Skeletal muscle tissue (tissue), 4 donors: ENCODE data around the gene COL8A2. TPM values are rescaled to one million over a fixed set of nuclear protein-coding genes. Genes with fewer than 3 reads are reported as not detected.
"Not testable (repeated sequence)": the region's sequence is repeated elsewhere in the genome, so short reads cannot be mapped to it uniquely, and the experiment has no call there.

Experiments
- H3K27ac ChIP-seq: one replicate; pipeline ENCODE4 v1.7.0; 2013; ENCODE audit warnings: mild to moderate bottlenecking, low read depth, low read length, inconsistent platforms
- H3K27me3 ChIP-seq, 3 donors: one replicate each; pipeline ENCODE4 v1.7.0; 2013; ENCODE audit warnings: low read length in 3 of 3; ENCODE audit not compliant: control insufficient read depth in 3 of 3, insufficient read depth in 3 of 3
- H3K36me3 ChIP-seq, 3 donors: one replicate each; pipeline ENCODE4 v1.7.0; 2013; ENCODE audit warnings: low read length in 3 of 3; ENCODE audit not compliant: control insufficient read depth in 3 of 3, insufficient read depth in 3 of 3
- H3K4me1 ChIP-seq, 3 donors: one replicate each; pipeline ENCODE4 v1.7.0; 2013; ENCODE audit warnings: low read length in 3 of 3, mild to moderate bottlenecking in 3 of 3; ENCODE audit not compliant: control insufficient read depth in 3 of 3, insufficient read depth in 3 of 3
- H3K4me3 ChIP-seq, 3 donors: one replicate each; pipeline ENCODE4 v1.7.0; 2013; ENCODE audit warnings: low read length in 3 of 3
- H3K9ac ChIP-seq, 3 donors: one replicate each; pipeline ENCODE4 v1.7.0; 2013; ENCODE audit warnings: low read length in 3 of 3, mild to moderate bottlenecking in 3 of 3, moderate library complexity in 2 of 3, low read depth in 1 of 3
- H3K9me3 ChIP-seq, 3 donors: one replicate each; pipeline ENCODE4 v1.7.0; 2013; ENCODE audit warnings: low read length in 3 of 3; ENCODE audit not compliant: control insufficient read depth in 3 of 3
- total RNA-seq: library from RNA; depleted of rRNA; stranded (reverse); fragments of >200 nt; gene quantifications from one replicate; pipeline ENCODE4 v1.2.3, GENCODE V29; 2014
- donor health status: Osteomylitis.

The COL8A2 gene
- total RNA-seq, 1 donor from 2014 or later = 11.0 TPM

GRCh38 chr1:36165145-36165544 lies 40.1 kb upstream of the COL8A2 start:
- Histone ChIP-seq H3K4me3 (no peak overlapping the region), H3K9me3 (no peaks in the 10 kb centered on the region), H3K27ac (no peak overlapping the region), H3K9ac (no peak overlapping the region), H3K4me1 (peaks cover 65 to 78% (median 70%) of the 10 kb centered on the region in 3 donors), H3K27me3 (no peaks in the 10 kb centered on the region), H3K36me3 (peaks cover 0 to 4% (median 0%) of the 10 kb centered on the region in 3 donors)

DNA sequence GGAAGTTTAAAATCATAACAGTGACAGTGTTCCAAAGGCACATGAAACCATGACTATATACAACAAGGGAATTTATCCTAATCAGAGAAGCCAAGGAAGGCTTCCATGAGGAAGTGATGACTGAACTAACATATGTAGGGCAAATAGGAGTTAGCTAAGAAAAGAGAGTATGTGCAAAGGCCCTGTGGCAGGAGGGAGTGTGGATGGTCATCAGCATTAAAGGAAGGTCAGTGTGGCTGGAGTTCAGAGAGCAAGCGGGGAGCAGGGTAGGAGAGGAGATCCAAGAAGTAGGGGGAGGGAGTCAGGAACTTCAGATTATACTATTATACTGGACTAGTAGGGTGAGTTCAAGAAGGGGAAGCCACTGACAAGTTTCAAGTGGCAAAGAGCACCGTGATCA lies 39.3 kb upstream of the COL8A2 start:
- Histone ChIP-seq H3K4me1 (peaks cover 65 to 79% (median 69%) of the 10 kb centered on the region in 3 donors), H3K9ac (no peak overlapping the region), H3K4me3 (no peak overlapping the region), H3K9me3 (no peaks in the 10 kb centered on the region), H3K27ac (no peak overlapping the region), H3K36me3 (peaks cover 3 to 5% (median 3%) of the 10 kb centered on the region in 3 donors), H3K27me3 (no peaks in the 10 kb centered on the region)

- Histone ChIP-seq H3K36me3 (peaks cover 4 to 5% (median 4%) of the 10 kb centered on the region in 3 donors), H3K27ac (no peak overlapping the region), H3K4me3 (no peak overlapping the region), H3K4me1 (peaks cover 67 to 80% (median 69%) of the 10 kb centered on the region in 3 donors), H3K9ac (peak overlapping the region in 1 of 3 donors; percentile 18), H3K27me3 (no peaks in the 10 kb centered on the region), H3K9me3 (no peaks in the 10 kb centered on the region)
These were observed 38.4 kb upstream of the COL8A2 start for GRCh38 chr1:36163426-36163825.

GRCh38 chr1:36162680-36163239 lies 37.7 kb upstream of the COL8A2 start:
- Histone ChIP-seq H3K9ac (peak overlapping the region; percentile 18 to 85 (median 80)), H3K9me3 (no peaks in the 10 kb centered on the region), H3K27ac (peak overlapping the region; percentile 83), H3K36me3 (peaks cover 4 to 5% (median 4%) of the 10 kb centered on the region in 3 donors), H3K4me3 (no peak overlapping the region), H3K4me1 (peaks cover 68 to 80% (median 70%) of the 10 kb centered on the region in 3 donors), H3K27me3 (no peaks in the 10 kb centered on the region)

DNA sequence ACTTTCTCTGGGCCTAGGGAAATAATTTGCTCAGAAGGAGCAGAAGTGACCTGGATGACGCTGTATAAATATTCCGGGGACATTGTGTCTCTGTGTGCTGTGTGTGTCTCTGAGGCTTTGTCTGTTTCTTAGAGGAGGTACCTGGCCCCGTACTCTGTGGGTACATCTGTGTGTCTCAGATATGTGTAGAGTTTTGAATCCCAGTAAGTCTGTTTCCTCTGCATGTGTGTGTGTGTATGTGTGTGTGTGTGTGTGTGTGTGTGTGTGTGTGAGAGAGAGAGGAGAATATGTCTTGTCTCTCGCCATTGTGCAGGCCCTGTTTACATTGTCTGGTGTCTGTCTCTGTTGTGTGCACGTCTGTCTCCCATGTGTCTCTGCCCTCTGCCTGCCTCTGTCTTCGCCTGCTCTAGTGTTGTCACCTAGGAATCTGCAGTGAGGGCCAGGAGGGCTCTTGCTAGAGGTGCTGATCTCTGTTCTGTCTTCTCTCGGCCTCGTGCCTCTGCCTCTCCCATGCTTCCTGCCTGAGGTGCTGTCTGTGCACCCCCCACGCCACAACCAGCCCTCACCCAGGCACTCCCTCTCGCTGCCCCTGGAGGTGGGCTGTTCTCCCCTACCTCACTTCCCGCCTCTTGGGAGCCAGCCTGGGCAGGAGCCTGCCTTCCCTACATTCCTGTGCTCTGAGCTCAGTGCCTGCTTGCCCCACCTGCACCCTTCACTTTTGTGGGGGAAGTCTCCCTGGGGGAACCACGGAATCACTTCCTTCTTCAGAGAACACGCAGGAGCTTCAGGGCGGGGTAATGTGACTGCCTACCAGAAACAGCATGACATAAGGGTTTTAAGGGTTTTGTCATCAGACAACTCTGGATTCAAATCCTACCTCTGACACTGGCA lies 36.9 kb upstream of the COL8A2 start:
- H3K9ac ChIP-seq = peak overlapping the region; percentile 68 to 85 (median 80)
- H3K27me3 ChIP-seq = no peaks in the 10 kb centered on the region
- H3K4me1 ChIP-seq = peaks cover 67 to 78% (median 67%) of the 10 kb centered on the region in 3 donors
- H3K27ac ChIP-seq = peak overlapping the region; percentile 83
- H3K36me3 ChIP-seq = peaks cover 4 to 5% (median 4%) of the 10 kb centered on the region in 3 donors
- no peaks in the 10 kb centered on the region for H3K9me3 ChIP-seq
- peak overlapping the region; percentile 52 to 71 (median 62) for H3K4me3 ChIP-seq

GRCh38 chr1:36160949-36161485 lies 36.0 kb upstream of the COL8A2 start:
- H3K9ac ChIP-seq = peak overlapping the region; percentile 68 to 85 (median 80)
- H3K9me3 ChIP-seq = no peaks in the 10 kb centered on the region
- peaks cover 59 to 71% (median 61%) of the 10 kb centered on the region in 3 donors for H3K4me1 ChIP-seq
- H3K27me3 ChIP-seq = no peaks in the 10 kb centered on the region
- H3K27ac ChIP-seq = peak overlapping the region; percentile 83
- H3K4me3 ChIP-seq = peak overlapping the region; percentile 52 to 71 (median 62)
- H3K36me3 ChIP-seq = peaks cover 4 to 5% (median 4%) of the 10 kb centered on the region in 3 donors

DNA sequence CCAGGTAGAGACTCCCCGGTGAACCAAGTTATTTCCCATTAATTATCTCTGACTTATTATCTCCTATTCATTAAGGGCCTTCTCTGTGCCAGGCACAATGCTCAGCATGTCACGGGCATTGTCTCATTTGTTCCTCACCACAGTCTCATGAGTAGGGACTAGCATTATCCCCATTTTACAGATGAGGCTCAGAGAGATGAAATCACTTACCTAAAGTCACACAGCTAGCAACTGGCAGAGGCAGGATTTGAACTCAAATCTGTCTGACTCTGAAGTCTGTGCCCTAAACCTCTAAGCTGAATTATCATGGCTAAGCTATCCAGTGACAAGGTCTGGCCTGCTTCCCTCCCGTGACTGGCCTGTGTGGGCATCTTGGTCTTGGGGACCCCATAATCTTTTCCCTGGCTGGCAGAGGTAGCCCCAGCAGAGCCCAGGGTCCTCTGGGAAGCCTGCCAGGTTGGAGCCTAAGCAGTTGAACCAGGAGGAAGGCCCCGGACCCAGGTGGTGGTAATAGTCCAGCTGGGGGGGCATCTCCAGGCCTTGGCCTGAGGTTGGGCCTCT lies 35.4 kb upstream of the COL8A2 start:
- H3K4me3 ChIP-seq = peak overlapping the region; percentile 52 to 71 (median 62)
- peak overlapping the region; percentile 83 for H3K27ac ChIP-seq
- H3K4me1 ChIP-seq = peaks cover 56 to 66% (median 59%) of the 10 kb centered on the region in 3 donors
- no peaks in the 10 kb centered on the region for H3K27me3 ChIP-seq
- no peaks in the 10 kb centered on the region for H3K9me3 ChIP-seq
- peak overlapping the region; percentile 68 to 85 (median 80) for H3K9ac ChIP-seq
- peaks cover 4 to 5% (median 4%) of the 10 kb centered on the region in 3 donors for H3K36me3 ChIP-seq

GRCh38 chr1:36159614-36160387 lies 34.8 kb upstream of the COL8A2 start:
- Histone ChIP-seq H3K4me1 (peaks cover 62 to 67% (median 65%) of the 10 kb centered on the region in 3 donors), H3K4me3 (peak overlapping the region in 2 of 3 donors; percentile 27 to 29), H3K27ac (peak overlapping the region; percentile 83)

DNA sequence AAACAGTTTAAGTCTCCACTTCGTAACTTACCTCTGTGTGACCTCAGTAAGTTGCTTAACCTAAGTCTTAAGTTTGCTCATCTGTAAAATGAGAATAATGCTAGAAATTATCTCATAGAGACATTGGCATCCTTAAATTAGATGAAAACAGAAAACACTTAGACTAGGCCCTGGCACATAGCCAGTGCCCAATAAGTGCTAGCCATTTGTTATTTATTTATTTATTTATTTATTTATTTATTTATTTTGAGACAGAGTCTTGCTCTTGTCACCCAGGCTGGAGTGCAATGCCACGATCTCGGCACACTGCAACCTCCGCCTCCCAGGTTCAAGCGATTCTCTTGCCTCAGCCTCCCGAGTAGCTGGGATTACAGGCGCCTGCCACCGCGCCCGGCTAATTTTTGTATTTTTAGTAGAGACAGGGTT lies 33.8 kb upstream of the COL8A2 start:
- H3K4me1 ChIP-seq = peaks cover 67 to 73% (median 69%) of the 10 kb centered on the region in 3 donors
- not testable (repeated sequence) for H3K27me3 ChIP-seq, H3K9me3 ChIP-seq, H3K4me3 ChIP-seq, H3K27ac ChIP-seq, H3K36me3 ChIP-seq
- H3K9ac ChIP-seq = peak overlapping the region in 2 of 3 donors; percentile 88 to 100

More at GRCh38 chr1:36159614-36160387, 34.8 kb upstream of the COL8A2 start:
- H3K9ac ChIP-seq = peak overlapping the region; percentile 21 to 85 (median 68)
- no peaks in the 10 kb centered on the region for H3K27me3 ChIP-seq
- H3K36me3 ChIP-seq = peaks cover 4 to 5% (median 4%) of the 10 kb centered on the region in 3 donors
- no peaks in the 10 kb centered on the region for H3K9me3 ChIP-seq
